Osteoblast (primary cell): ENCODE data around the gene FIZ1. TPM values are rescaled to one million over a fixed set of nuclear protein-coding genes. Genes with fewer than 3 reads are reported as not detected.
A peak's percentile ranks its signal among the peaks of the same experiment; 100 is the strongest.

ENCODE experiments used
- DNase-seq: peaks from one replicate; pipeline ENCODE4 v3.0.0; 2011; ENCODE audit warnings: low spot score, mixed read lengths; ENCODE audit not compliant: insufficient read length; ENCODE audit errors: missing footprints
- H2AFZ ChIP-seq: 2 replicates; pipeline ENCODE4 v1.6.0; 2011; ENCODE audit warnings: mild to moderate bottlenecking, low read length
- H3K27ac ChIP-seq: 2 replicates; pipeline ENCODE4 v1.5.1; 2011; ENCODE audit warnings: mild to moderate bottlenecking, low read depth, low read length, moderate library complexity
- H3K27me3 ChIP-seq: 2 replicates; pipeline ENCODE4 v1.6.0; 2012; ENCODE audit warnings: mild to moderate bottlenecking, control low read depth, inconsistent platforms, low read length, moderate library complexity; ENCODE audit not compliant: insufficient read depth
- H3K36me3 ChIP-seq: 2 replicates; pipeline ENCODE4 v1.5.1; 2011; ENCODE audit warnings: mild to moderate bottlenecking, low read length, control low read depth, moderate library complexity; ENCODE audit not compliant: insufficient read depth
- H3K4me1 ChIP-seq: 2 replicates; pipeline ENCODE4 v1.5.1; 2011; ENCODE audit warnings: mild to moderate bottlenecking, low read length, control low read depth, moderate library complexity; ENCODE audit not compliant: insufficient read depth
- H3K4me2 ChIP-seq: 2 replicates; pipeline ENCODE4 v1.6.0; 2011; ENCODE audit warnings: mild to moderate bottlenecking, low read length; ENCODE audit not compliant: insufficient read depth
- H3K4me3 ChIP-seq: fragments of 200-600 bp; sonication (generic); 3 replicates; pipeline ENCODE4 v1.5.1; 2012; ENCODE audit warnings: mild to moderate bottlenecking, low read length, inconsistent platforms; ENCODE audit not compliant: insufficient read depth
- H3K79me2 ChIP-seq: 2 replicates; pipeline ENCODE4 v1.6.0; 2012; ENCODE audit warnings: mild to moderate bottlenecking, low read length, control low read depth, inconsistent platforms; ENCODE audit not compliant: insufficient read depth
- H3K9me3 ChIP-seq: 2 replicates; pipeline ENCODE4 v1.5.1; 2011; ENCODE audit warnings: low read depth, low read length, control low read depth
- H4K20me1 ChIP-seq: 2 replicates; pipeline ENCODE4 v1.6.0; 2012; ENCODE audit warnings: mild to moderate bottlenecking, low read length, control low read depth; ENCODE audit not compliant: insufficient read depth
- CTCF ChIP-seq: IDR thresholded peaks from 2 replicates; pipeline ENCODE4 v1.5.1; 2011; ENCODE audit warnings: mild to moderate bottlenecking, low read depth, low read length, moderate library complexity; ENCODE audit errors: extremely low read depth
- total RNA-seq: library from RNA; depleted of rRNA; stranded (reverse); fragments of >200 nt; gene quantifications from 2 replicates; pipeline ENCODE4 v1.2.3, GENCODE V29; 2012

The FIZ1 gene
- total RNA-seq, 1 donor, result 3.6 TPM

GRCh38 chr19:55566823-55567222, 32.5 kb downstream of the FIZ1 start:
- Histone ChIP-seq H3K4me2 (no peak overlapping the region), H3K36me3 (no peaks in the 10 kb centered on the region), H3K4me1 (no peaks in the 10 kb centered on the region), H3K9me3 (no peaks in the 10 kb centered on the region), H3K27me3 (no peaks in the 10 kb centered on the region), H3K79me2 (no peaks in the 10 kb centered on the region), H3K27ac (no peak overlapping the region), H3K4me3 (no peak overlapping the region), H2AFZ (no peak overlapping the region), H4K20me1 (no peaks in the 10 kb centered on the region)
- TF ChIP-seq CTCF, result no peak
- peak; percentile 21 for DNase-seq

GRCh38 chr19:55563261-55563690, 36.0 kb downstream of the FIZ1 start:
- H3K27ac ChIP-seq, result no peak overlapping the region
- no peaks in the 10 kb centered on the region for H3K4me1 ChIP-seq
- no peak overlapping the region for H3K4me2 ChIP-seq
- H3K36me3 ChIP-seq, result no peaks in the 10 kb centered on the region
- no peak for TF ChIP-seq CTCF
- no peak overlapping the region for H3K4me3 ChIP-seq
- no peaks in the 10 kb centered on the region for H3K9me3 ChIP-seq
- no peaks in the 10 kb centered on the region for H4K20me1 ChIP-seq
- peak; percentile 83 for DNase-seq
- H3K27me3 ChIP-seq, result no peaks in the 10 kb centered on the region
- no peak overlapping the region for H2AFZ ChIP-seq
- no peaks in the 10 kb centered on the region for H3K79me2 ChIP-seq

GRCh38 chr19:55559684-55560083, 39.6 kb downstream of the FIZ1 start:
- no peaks in the 10 kb centered on the region for H3K9me3 ChIP-seq
- no peaks in the 10 kb centered on the region for H3K27me3 ChIP-seq
- H3K4me2 ChIP-seq, result no peak overlapping the region
- no peaks in the 10 kb centered on the region for H3K79me2 ChIP-seq
- no peak for TF ChIP-seq CTCF
- H3K4me3 ChIP-seq, result no peak overlapping the region
- H4K20me1 ChIP-seq, result no peaks in the 10 kb centered on the region
- no peaks in the 10 kb centered on the region for H3K4me1 ChIP-seq
- no peak overlapping the region for H2AFZ ChIP-seq
- H3K27ac ChIP-seq, result no peak overlapping the region
- DNase-seq, result peak; percentile 17
- no peaks in the 10 kb centered on the region for H3K36me3 ChIP-seq

- Histone ChIP-seq H3K4me3 (no peak overlapping the region), H3K9me3 (no peaks in the 10 kb centered on the region), H3K4me2 (no peak overlapping the region), H2AFZ (no peak overlapping the region), H3K4me1 (peaks cover 25% of the 10 kb centered on the region), H3K79me2 (no peaks in the 10 kb centered on the region), H4K20me1 (no peaks in the 10 kb centered on the region), H3K27me3 (no peaks in the 10 kb centered on the region), H3K27ac (no peak overlapping the region), H3K36me3 (no peaks in the 10 kb centered on the region)
- no peak for DNase-seq
- TF ChIP-seq CTCF, result no peak
These were observed 44.6 kb downstream of the FIZ1 start for GRCh38 chr19:55554741-55555152.
